AG08395 (cell line): ENCODE measurements around the gene RGS3.
A peak's percentile ranks its signal among the peaks of the same experiment; 100 is the strongest.
"Not testable (repeated sequence)": the region's sequence is repeated elsewhere in the genome, so short reads cannot be mapped to it uniquely, and the experiment has no call there.

Source experiments
- DNase-seq: peaks from one replicate; pipeline ENCODE4 v3.0.0; 2012; ENCODE audit warnings: mixed read lengths, low spot score

The RGS3 gene

GRCh38 chr9:113488490-113488889 is 25.0 kb downstream of the RGS3 start:
- DNase-seq: peak; percentile 39

GRCh38 chr9:113491147-113491546 is 27.6 kb downstream of the RGS3 start:
- DNase-seq: not testable (repeated sequence)

- DNase-seq: no peak
Measured at GRCh38 chr9:113492343-113493202, 29.0 kb downstream of the RGS3 start.

- no peak for DNase-seq
Measured at GRCh38 chr9:113493203-113493520, 29.6 kb downstream of the RGS3 start.

GRCh38 chr9:113495526-113495925 is 32.0 kb downstream of the RGS3 start:
- DNase-seq: no peak

GRCh38 chr9:113497051-113497450 is 33.5 kb downstream of the RGS3 start:
- DNase-seq: no peak

- no peak for DNase-seq
Measured at GRCh38 chr9:113499153-113499875, 35.8 kb downstream of the RGS3 start.

- DNase-seq: no peak
Measured at GRCh38 chr9:113499876-113500497, 36.5 kb downstream of the RGS3 start.

GRCh38 chr9:113501129-113501686 is 37.7 kb downstream of the RGS3 start:
- no peak for DNase-seq

GRCh38 chr9:113501852-113502251 is 38.3 kb downstream of the RGS3 start:
- no peak for DNase-seq

- DNase-seq: no peak
Measured at GRCh38 chr9:113502427-113503034, 39.0 kb downstream of the RGS3 start.

GRCh38 chr9:113503131-113503541 is 39.6 kb downstream of the RGS3 start:
- no peak for DNase-seq

GRCh38 chr9:113503613-113504211 is 40.2 kb downstream of the RGS3 start:
- DNase-seq: no peak

GRCh38 chr9:113504725-113505590 is 41.4 kb downstream of the RGS3 start:
- no peak for DNase-seq

GRCh38 chr9:113506090-113506589 is 42.6 kb downstream of the RGS3 start:
- no peak for DNase-seq

- DNase-seq: no peak
Measured at GRCh38 chr9:113507256-113507655, 43.7 kb downstream of the RGS3 start.

- DNase-seq: no peak
Measured at GRCh38 chr9:113508111-113508749, 44.7 kb downstream of the RGS3 start.

- DNase-seq: peak; percentile 94
Measured at GRCh38 chr9:113509463-113509862, 45.9 kb downstream of the RGS3 start.

GRCh38 chr9:113511047-113511521 is 47.6 kb downstream of the RGS3 start:
- DNase-seq: no peak
